Measurements from ENCODE around the gene GFRA1.

DNA sequence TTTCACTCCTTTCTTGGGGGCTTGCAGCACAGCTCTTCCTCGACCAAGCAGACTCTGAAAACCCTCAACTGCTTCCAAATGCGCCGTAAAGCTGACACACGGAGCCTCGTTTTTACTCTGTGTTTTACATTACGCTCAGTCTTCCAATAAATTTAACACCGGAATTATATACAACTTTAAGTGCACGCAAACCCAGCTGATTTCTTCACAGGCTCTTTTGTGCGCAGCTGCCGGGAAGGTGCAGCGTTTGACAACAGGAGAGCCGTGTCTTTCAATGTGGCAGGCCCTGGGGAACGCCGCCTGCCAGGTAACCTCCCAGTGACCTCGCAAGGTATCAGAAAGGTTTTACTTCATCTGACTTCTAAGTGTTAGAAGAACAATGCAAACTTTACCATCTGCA lies 35.0 kb downstream of the GFRA1 start:
- TF ChIP-seq, protein P1, sequence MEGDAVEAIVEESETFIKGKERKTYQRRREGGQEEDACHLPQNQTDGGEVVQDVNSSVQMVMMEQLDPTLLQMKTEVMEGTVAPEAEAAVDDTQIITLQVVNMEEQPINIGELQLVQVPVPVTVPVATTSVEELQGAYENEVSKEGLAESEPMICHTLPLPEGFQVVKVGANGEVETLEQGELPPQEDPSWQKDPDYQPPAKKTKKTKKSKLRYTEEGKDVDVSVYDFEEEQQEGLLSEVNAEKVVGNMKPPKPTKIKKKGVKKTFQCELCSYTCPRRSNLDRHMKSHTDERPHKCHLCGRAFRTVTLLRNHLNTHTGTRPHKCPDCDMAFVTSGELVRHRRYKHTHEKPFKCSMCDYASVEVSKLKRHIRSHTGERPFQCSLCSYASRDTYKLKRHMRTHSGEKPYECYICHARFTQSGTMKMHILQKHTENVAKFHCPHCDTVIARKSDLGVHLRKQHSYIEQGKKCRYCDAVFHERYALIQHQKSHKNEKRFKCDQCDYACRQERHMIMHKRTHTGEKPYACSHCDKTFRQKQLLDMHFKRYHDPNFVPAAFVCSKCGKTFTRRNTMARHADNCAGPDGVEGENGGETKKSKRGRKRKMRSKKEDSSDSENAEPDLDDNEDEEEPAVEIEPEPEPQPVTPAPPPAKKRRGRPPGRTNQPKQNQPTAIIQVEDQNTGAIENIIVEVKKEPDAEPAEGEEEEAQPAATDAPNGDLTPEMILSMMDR (IDR thresholded peaks at IDR 0.05), result no peak
- no peak for TF ChIP-seq POLR2A (IDR thresholded peaks at IDR 0.05)
